GM04503 (cell line): Measurements from ENCODE around the gene ZNF652.
"Not testable (repeated sequence)": the region's sequence is repeated elsewhere in the genome, so short reads cannot be mapped to it uniquely, and the experiment has no call there.

ENCODE experiments used
- DNase-seq: peaks from one replicate; pipeline ENCODE4 v3.0.0-alpha.2; 2012; ENCODE audit warnings: low read depth

The ZNF652 gene

DNA sequence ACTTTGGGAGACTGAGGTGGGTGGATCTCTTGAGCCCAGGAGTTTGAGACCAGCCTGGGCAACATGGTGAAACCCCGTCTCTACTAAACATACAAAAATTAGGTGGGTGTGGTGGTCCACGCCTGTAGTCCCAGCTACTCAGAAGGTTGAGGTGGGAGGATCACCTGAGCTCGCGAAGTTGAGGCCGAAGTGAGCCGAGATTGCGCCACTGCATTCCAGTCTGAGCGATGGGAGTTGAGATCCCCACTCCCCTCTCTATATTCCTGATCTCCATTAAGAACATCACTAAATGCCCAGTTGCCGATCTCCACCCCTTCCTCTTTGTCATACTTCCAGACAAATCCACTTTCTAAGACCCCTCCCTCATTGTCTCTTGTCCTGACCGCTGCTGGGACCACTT is 24.3 kb upstream of the ZNF652 start:
- DNase-seq, result no peak

DNA sequence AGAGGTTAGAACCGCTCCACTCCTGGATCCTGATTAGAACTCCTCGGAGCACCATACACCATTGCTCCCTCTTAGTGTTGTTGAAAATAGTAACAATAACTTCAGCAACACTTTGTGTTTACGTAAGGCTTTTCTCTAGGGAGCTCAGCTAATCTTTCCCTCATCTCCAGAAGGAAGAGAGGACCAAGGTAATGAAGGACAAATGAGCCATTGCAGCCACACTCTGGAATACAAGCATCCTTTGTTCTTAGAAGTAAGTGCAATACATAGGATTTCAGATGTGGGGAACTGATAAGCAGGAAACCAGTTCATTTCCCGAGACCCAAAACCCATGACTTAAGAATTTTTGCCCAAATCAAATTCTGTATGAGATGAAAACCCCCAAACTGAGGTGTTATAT is 22.9 kb upstream of the ZNF652 start:
- no peak for DNase-seq

DNA sequence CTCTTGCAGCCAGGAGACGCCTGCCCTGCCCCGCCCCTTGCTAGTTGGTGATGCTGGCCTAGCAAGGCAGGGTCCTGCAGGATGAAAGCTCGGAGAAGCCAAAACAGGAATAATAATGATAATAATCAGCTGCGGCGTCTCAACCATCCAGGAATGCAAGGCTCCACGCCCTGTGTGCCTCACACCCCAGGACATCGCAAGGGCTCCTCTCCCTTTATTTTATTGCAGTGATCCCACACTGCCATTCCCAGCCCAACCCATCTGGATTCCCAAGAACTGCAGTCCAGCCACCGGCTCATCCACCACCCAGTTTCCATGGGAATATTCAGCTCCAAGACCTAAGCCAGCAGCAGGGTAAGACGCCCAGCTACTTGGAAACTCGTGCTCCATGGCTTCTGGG is 21.0 kb upstream of the ZNF652 start:
- no peak for DNase-seq

DNA sequence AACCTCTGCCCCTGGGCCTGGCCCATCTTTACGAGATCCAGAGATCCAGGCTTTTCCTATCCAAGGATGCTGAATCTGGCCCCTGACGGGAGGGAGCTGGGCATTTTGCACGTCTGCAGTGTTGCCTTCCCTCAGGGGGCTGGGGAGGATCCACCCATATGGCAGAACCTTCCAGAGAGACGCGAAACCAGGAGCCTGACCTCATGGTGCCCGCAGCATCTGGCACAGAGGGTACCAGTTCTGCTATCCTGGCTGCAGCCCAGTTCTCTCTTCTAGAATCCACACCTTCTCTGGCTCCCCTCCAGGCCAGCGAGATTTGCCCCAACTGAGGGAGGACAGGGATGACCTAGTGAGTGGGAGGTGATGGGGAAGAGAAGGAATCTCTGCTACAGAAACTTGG is 20.5 kb upstream of the ZNF652 start:
- DNase-seq, result no peak

DNA sequence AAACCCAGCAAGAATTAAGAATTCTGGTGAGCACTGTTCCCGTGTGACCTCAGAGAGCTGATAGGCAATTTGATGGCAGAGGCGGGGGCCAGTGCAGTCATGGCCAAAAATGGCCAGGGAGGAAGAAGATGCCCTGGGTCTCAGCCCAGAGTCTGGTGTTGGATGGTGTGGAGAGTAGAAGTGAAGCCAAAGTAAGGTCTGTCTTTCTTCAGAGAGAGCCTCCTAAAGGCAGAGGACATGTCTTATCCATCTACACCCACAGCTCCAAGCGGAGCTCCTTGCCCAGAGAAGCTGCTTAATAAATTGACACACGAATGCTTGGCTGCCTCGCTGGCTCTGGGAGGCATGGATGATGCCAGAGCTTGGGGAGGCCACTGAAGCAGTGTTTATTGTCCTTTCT is 19.7 kb upstream of the ZNF652 start:
- no peak for DNase-seq

DNA sequence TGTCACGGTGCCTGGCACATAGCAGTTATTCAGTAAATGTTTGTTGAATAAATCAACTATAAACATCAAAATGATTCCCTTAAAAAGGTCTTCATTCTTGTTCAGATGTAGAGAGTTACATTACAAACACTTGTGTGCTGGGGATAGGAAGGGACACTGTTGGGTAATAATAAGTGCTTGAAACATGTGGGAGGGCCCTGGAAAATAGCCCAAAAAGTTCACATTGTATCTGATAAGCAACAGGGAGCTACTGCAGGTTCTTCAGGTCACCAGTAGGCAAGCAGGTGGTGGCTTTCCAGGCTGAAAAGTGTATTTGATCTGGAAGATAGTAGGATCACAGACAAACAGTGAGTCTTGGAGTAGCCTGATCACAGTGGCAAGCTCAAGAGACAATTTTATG is 19.0 kb upstream of the ZNF652 start:
- no peak for DNase-seq

DNA sequence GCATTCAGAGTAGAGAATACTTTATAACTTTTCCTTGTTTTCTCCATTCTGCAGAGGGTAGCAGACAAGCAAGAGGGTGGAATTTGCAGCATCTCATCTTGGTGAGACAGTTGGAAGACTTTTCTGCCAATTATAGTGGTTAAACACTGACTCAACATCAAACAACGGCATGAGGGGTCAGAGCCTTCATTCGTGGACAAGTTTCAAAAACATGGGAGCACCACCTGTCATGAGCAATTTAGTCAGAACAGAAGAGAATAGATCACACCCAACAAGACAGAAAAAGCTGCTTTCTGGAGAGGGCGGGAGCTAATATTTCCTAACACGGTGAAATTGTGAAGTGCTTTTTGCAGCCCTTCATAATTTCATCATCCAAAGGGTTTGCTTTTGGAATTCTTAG is 17.9 kb upstream of the ZNF652 start:
- DNase-seq, result no peak

DNA sequence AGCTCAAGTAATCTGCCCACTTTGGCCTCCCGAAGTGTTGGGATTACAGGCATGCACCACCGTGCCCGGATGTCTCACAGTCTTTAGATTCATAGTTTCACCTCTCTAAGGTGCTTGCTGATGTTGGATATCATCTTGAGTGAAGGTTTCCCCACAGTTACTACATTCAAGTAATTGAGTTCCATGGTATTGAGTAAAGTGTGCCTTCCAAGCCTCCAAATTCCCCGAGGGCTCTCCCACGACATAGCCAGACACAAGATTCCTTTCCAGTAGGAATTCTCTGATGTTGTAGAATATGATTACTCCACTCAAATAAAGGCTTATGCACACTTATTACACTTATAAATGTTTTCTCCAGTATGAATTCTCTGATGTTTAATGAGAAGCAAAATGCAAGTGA is 16.3 kb upstream of the ZNF652 start:
- DNase-seq, result no peak

DNA sequence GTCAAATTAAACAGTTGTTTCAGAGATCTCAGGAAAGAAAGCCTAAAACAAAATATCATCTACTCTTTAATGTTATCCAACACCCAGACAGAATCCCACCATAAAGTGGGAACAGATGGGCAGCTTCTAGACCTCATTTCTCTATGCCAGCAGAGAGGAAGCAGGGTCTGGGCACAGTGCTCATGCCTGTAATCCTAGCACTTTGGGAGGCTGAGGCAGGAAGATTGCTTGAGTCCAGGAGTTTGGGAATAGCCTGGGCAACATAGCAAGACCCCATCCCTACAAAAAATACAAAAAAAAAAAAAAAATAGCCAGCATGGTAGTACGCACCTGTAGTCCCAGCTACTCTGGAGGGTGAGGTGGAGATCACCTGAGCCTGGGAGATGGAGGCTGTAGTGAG is 13.5 kb upstream of the ZNF652 start:
- DNase-seq, result no peak

DNA sequence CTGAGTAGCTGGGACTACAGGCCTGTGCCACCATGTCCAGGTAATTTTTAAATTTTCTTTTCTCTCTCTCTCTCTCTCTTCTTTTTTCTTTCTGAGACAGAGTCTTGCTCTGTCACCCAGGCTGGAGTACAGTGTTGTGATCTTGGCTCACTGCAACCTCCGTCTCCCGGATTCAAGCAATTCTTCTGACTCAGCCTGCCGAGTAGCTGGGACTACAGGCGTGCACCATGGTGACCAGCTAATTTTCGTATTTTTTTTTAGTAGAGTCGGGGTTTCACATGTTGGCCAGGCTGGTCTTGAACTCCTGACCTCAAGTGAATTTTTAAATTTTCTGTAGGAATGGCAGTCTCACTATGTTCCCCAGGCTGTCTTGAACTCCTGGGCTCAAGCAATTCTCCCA is 11.1 kb upstream of the ZNF652 start:
- DNase-seq, result no peak

DNA sequence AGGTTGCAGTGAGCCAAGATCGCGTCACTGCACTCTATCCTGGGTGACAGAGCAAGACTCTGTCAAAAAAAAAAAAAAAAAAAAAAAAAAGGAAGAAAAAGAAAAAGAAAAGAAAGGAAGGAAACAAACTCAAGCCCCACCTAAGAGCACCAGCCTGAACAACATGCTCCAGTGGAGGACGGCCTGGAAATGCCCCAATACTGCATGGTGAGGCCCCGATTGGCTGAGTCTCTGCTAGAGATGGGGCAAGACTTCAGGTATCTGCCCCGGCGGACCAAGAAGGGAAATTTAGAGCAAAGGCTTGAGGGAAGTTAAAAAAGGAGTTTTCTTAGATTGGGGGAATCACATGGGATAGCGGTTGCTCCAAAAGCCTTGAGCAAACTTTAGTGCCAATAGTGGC is 10.4 kb upstream of the ZNF652 start:
- no peak for DNase-seq

DNA sequence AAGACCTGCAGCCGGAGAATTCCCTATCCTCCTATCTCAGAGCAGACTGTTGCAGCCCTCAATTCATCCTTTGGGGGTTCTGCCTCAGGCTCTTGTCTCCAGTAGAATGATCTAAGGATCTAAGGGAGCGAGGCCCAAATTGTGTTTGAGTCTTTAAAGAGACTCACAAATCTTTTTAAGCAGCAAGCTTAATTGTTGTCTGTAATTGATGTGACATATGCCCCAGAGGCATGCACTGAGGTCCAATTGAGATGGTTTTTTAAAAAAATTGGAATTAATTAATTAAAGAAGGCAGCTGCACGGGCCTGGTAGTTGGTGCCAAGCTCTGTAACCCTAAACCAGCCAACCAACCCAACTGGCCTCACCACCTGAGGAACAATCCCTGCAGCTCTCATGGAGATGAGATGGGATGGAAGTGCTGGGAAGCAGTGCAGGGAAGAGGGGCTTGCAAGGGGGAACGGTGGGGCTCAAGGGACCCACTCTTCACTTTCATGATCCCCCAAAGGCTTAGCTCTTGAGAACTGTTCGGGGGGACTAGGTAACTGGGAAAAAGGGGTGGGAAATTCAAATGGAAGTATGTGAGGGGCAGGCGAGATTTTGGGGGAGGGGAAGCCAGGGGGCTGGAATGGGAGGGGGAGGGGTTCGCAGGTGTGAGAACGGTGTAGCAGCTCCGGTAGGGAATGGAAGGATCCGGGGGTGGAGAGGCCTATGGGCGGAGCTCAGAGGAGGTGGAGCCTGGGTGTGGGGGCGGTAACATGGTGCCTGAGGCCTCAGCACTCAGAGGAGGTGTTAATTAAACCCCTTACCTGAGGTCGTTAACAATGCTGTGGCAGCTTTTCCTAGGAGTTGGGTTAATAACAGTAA is 9.2 kb upstream of the ZNF652 start:
- no peak for DNase-seq

DNA sequence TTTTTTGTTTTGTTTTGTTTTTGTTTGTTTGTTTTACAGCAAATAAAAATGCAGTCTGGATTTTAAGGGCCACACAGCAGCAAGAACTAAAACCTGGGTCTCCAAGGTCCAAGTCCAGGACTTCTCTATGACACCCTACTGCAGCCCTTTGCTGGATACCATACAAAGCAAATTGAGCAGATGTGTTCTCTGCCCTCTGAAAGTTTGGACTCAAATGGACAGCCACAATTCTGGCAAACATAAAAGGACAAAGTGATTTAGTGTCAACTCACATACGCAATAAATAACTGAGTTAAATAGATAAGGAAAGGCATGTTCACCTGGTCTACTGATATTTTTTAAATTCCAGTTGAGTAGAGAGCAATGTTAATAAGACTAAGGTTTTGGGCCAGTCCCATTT is 7.7 kb upstream of the ZNF652 start:
- DNase-seq, result no peak

DNA sequence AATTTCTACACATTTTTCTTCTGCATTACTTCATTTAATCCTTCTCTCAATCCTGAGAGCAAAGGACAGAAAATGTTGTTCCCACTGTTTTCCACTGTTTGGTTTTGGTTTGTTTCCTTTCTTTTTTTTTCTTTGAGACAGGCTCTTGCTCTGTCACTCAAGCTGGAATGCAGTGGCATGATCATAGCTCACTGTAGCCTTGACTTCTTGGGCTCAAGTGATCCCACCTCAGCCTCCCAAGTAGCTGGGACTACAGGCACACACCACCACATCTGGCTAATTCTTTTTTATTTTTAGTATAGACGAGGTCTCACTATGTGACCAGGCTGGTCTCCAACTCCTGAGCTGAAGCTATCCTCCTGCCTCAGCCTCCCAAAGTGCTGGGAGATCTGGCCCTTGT is 7.0 kb upstream of the ZNF652 start:
- DNase-seq, result no peak

DNA sequence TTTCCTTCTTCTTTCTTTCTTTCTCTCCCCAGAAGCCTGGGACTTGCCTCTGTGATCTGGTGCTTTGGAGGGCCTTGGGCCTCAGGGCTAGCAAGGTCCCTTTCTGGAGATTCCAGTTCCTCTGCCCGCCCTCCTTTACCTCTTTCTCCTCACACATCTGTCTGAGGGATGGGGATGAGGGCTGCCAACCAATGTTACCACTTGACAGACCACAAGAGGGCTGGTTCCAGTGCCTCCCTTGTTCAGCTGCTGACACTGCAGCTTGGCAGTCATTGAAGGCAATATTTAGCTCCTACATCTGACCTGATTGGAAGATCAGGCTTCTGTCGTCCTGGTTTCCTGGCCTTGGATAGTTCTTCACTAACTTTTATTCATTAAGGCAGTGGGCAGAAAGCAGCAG is 3.6 kb upstream of the ZNF652 start:
- no peak for DNase-seq

DNA sequence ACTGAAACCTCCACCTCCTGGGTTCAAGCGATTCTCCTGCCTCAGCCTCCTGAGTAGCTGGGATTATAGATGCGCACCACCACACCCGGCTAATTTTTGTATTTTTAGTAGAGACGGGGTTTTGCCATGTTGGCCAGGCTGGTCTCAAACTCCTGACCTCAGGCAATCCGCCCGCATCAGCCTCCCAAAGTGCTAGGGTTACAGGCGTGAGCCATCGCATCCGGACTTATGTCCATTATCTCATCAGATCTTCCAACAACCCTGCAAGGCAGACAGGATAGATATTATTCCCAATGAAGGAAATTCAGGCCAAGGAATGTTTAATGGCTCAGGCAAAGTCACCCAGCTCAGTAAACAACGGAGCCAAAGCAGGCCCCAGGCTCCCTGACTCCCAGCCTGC is 3.1 kb upstream of the ZNF652 start:
- not testable (repeated sequence) for DNase-seq

DNA sequence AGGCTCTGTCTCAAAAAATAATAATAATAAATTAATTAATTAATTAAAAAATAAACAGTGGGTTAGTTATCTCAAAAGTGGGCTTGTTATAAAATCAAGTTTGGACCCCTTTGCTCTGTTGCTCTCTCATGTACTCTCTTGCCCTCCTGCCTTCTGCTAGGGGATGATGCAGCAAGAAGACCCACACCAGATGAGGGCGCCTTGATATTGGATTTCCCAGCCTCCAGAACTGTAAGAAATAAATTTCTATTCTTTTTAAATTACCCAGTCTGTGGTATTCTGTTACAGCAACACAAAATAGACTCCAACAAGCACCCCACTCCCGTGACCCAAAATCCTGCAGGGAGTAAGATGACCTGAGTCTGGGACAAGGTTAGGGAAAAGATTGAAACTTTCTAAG is 2.1 kb upstream of the ZNF652 start:
- no peak for DNase-seq

DNA sequence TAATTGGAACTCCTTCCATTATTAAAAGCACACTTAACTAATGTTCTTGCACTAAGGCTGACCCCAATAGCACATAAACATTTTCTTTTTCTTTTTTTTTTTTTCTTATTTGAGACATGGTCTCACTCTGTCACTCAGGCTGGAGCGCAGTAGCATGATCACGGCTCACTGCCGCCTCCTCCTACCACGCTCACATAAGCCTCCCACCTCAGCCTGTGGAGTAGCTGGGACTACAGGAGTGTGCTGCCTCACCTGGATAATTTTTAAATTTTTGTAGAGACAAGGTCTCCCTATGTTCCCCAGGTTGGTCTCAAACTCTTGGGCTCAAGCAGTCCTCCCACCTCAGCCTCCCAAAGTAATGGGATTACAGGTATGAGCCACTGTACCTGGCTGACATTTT is 1.2 kb upstream of the ZNF652 start:
- no peak for DNase-seq

DNA sequence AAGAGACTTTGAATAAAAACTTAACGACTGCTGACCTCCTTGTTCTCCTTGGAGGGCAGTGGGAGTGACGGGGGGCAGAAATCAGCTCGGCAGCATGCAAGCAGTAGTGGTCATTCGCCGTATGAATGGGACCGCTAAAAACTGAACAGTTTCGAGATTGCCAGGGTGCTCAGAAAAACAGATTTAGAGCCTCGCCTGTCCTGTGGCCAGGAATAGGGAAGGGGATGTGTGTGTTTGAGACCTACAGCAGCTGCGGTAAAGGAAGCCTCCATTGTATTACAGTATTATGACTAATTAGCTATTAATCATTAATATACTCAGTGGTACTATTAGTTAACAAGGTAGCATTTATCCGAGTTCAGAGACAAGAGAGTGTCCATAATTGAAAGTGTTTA is 670 bp upstream of the ZNF652 start:
- no peak for DNase-seq

DNA sequence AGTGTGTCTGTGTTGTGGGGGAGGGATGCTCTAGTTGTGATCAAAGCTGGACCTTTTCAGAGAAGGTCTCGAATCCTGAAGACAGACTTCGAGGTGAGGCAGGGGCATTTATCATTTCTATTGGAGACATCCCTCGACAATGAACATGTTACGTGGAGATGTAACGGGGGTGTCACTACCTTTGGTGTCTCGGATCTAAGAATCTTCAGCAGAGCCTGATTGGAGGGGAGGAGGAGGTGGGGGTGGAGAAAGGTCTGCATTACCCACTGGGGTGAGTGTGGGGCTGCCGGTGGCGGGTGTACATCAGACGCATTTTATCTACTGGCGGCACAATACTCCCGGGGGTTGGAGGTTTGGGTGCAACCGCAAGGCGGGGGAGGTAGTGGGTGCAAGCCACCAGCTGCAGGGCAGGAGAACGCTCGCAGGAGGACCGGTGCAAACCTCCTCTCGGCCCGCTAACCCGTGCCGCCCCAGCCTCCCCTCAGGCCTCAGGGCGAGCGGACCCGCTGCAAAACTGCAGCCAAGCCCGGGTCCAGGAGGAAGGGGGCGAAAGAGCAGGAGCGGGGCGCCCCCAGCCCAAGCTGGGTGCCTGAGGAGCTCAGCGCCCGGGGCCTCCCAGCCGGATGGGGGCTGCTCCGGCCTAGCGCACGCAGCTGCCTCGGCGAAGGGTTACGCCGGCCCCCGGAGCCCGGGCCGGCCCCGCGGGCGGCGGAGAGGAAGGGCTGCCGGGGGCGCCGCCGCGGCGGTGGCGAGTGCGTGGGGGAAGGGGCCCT is 735 bp downstream of the ZNF652 start:
- no peak for DNase-seq

DNA sequence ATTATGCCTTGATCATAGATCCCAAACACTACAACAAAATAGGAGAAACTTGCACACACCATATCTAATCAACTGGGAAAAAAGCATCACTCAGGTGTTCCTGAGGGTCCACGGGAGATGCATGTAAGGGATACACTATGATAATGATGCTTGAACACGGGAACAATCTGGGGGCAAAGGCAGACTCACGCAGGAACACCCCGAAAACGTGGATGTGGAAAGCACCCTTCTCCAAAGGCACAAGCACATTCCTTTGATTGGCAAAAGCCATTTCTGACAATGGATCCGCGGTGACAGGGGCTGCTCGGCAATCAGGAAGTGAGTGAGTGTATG is 1.3 kb downstream of the ZNF652 start:
- DNase-seq, result no peak

DNA sequence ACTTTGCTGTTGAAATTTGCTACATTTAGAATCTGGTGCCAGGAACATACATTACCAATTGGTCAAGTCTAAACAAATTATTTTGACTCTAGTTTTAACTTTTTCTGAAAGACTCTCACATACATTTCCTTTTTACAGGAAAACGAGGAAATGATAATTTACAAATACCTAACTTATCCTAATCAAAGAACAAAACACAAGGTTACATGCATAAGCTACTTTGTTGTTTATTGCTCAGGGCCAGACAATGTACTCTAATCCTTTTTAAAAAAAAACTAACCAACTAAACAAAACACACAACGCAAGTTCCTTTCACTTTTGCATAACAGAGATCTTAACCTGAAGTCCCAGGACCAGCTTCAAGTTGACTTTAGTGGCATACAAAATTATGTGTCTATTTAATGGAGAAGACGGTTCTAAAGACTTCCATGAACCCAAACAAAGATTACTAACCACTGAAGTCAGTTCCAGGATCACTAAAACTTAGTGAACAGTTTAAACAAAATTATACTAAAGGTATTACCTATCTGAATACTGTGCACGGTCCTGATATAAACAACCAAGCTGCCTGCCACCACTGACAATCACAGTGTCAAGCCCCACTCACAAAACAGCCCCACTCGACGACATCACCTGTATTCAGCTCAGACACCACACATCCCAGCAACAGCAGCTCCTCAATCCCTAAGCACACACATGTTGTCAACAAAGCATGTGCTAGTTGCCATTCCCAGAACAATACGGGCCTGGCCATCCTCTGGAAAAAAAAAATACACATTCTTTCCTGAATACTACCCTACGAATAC is 1.9 kb downstream of the ZNF652 start:
- DNase-seq, result no peak

DNA sequence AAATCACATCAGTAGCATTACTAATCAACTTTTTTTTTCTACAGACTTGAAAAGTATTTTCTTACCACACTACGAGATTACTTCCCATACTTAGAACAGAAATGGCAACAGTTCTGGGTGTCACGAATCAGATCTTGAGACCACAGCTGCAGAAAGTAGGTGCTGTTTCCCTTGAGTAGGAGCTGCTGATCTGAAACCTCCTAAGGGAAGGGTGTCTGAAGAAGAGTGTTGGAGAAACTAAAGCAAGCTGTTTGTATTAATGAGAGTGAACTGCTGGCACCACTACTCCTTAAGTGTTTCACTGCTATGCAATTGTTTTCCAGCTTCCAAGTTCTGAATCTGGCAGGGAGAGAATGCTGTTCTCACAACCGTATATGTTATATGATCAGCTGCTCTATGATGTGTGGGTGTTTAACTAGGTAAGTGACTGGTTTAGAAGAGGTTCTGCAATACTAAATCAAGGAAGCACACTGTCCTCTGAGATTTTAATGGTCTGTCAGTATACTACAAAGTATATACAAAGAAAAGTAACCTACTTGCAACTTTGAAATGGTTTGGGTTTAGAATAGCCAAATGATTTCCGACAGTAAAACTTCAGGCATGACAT is 3.3 kb downstream of the ZNF652 start:
- no peak for DNase-seq
